Activated T-cell treated with anti-CD3 and anti-CD28 coated beads for 48 hours (primary cell): ENCODE measurements around the gene PLEK.
"Not testable (repeated sequence)": the region's sequence is repeated elsewhere in the genome, so short reads cannot be mapped to it uniquely, and the experiment has no call there.

Source experiments
- DNase-seq: peaks from one replicate; pipeline ENCODE4 v3.0.0-alpha.2; 2020; ENCODE audit warnings: low read depth

Gene PLEK

DNA sequence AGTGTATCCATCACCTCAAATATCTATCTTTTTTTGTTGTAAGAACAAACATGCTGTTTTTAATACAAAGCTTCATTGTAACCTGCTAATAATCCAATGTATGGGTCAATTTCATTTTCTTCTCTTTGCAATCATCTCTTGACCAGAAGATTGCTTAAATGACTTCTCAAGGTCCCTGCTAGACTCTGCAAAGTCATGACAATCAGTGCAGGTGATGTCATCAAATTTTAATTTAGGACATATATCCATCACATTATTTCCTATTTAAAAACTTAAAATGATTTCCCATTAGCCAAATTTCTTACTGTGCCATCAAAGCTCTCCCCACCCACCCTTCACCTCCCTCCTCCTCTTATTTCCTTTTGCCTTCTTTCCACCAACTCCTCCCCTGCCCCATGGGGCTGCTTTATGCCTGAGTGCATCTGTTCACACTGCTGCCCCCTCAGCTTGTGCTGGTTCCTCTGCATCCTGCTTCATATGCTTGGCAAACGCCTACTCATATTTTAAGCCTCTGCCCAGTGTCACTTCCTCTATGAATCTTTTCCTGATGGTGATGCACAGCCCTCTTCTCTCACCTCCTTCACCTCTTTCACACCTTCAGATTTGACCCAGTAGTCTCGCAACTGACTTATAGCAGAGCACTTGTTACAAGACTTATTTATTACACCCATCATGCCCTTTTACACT, 20.3 kb downstream of the PLEK start:
- DNase-seq = no peak

- no peak for DNase-seq
These were observed 20.8 kb downstream of the PLEK start for GRCh38 chr2:68385907-68386287.

GRCh38 chr2:68386365-68386764, 21.3 kb downstream of the PLEK start:
- no peak for DNase-seq

GRCh38 chr2:68387408-68388350, 22.6 kb downstream of the PLEK start:
- no peak for DNase-seq

GRCh38 chr2:68388358-68388757, 23.3 kb downstream of the PLEK start:
- DNase-seq = no peak

DNA sequence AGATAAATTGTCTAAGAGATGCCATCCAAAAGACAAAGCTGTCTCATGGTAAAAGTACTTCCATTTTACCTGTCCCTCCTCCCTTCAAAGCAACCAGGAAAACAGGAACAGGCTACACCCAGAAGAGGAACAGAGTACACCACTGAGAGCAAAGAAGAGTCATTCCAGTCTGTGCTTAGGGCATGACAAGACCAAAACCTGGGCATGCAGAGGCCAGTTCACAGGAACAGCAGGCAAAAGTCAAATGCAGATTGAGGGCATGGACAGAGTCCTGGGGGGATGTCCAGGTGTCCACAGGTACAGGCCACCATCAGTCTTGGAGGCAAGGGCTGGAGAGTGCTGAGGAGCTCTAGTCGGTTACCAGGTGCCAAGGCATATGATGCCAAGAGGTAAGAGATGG, 23.7 kb downstream of the PLEK start:
- DNase-seq = no peak

DNA sequence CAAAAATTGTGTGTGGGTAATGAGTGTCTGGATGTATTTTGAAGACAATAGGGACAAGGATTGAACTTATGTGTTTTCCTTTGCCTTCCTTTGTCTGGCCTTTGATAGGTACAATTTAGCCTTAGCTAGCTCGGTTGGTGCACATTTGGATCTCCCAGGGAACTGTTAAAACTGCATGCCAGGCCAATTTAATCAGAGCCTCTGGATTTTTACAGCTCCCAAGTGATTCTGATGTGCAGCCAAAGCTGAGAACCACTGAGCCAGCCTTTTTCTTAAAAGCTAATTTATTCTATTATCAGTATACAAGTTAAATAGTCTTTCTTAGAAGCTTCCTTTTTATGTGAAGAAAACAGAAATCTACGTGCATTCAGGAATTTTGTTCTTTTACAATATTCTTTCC, 25.0 kb downstream of the PLEK start:
- DNase-seq = no peak

DNA sequence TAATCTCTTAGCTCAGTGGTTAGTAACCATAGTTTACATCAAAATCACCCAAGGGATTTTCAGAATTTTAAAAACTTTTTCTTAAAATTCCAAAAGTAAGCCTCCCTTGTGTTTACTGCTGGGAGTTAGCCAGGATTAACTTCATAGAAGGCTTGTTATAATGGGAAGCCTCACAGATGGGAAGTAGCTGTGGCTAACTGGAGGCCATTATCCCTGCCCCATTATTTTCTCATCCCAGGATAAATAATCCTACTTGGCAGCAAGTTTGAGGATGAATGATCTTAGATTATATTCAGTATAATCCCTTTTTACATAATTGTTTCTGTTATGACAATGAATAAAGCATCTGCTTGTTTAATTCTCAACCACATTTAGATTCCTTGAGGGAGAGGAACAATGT, 25.5 kb downstream of the PLEK start:
- DNase-seq = no peak

- no peak for DNase-seq
These were observed 26.0 kb downstream of the PLEK start for GRCh38 chr2:68391099-68391498.

DNA sequence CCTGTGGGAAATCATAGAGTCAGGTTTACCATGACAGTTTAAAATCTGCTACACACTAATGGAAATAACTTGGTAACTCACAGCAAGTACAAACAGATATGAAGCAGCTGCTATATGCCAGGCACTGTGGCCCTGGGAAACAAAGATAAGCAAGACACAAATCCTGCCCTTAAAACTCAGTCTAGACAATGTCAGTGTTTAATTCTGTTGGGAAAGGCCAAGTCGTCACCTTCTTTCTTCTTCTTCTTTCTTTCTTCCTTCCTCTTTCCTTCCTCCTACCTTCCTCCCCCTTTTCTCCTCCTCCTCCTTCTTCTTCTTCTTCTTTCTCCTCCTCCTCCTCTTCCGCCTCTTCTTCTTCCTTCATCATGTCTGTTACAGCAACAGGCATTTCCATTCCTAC, 26.8 kb downstream of the PLEK start:
- no peak for DNase-seq

DNA sequence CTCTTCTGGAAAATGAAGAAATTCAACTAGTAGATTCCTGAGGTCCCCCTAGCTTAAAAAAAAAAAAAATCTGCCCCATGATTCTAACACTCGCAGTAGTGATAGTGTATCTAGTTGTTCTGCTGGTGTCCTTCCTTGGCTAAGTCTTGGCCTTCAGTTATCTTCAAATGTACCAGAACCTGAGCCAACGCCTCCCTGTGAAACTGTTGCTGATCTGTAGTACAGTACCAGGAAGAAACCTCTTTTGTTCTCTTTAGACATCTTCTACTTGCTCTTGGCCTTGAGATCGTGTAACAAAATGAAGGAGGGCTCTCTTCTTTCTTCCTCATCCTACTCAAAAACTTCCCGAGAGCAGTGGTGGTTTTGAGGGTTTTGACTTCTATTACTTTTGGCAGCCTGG, 31.0 kb downstream of the PLEK start:
- DNase-seq = no peak

GRCh38 chr2:68397704-68398263, 32.7 kb downstream of the PLEK start:
- DNase-seq = not testable (repeated sequence)

- DNase-seq = no peak
These were observed 38.1 kb downstream of the PLEK start for GRCh38 chr2:68403199-68403644.

DNA sequence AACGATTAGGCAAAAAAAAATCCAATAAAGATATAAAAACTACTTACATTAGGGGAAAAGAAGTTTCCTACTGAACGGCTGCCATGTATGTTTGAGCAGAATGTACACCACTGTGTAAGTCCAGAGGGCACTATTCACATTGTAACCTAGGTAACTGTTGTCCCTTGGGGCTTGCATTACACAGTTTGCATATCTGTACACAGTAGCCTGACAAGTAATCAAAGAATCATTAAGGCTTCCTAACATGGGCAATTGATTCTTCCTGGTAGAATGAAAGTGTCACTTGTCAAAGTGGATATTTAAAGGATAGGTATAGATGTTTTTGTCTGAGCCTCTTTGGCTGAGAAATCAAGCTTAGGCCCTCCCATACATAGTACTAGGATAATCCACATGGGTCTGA, 39.1 kb downstream of the PLEK start:
- DNase-seq = no peak

DNA sequence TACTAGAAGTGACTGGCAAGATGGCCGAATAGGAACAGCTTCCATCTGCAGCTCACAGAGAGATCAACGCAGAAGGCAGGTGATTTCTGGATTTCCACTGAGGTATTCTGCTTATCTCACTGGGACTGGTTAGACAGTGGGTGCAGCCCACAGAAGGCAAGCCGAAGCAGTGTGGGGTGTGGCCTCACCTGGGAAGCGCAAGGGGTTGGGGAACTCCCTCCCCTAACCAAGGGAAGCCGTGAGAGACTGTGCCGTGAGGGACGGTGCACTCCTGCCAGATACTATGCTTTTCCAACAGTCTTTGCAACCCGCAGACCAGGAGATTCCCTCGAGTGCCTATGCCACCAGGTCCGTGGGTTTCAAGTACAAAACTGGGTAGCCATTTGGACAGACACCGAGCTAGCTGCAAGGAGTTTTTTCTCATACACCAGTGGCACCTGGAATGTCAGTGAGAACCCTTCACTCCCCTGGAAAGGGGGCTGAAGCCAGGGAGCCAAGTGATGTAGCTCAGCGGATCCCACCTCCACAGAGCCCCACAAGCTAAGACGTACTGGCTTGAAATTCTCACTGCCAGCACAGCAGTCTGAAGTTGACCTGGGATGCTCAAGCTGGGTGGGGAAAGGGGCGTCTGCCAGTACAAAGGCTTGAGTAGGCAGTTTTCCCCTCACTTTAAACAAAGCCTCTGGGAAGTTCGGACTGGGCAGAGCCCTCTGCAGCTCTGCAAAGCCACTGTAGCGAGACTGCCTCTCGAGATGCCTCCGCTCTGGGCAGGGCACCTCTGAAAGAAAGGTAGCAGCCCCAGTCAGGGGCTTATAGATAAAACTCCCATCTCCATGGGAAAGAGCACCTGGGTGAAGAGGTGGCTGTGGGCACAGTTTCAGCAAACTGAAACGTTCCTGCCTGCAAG, 40.1 kb downstream of the PLEK start:
- no peak for DNase-seq

- no peak for DNase-seq
These were observed 46.5 kb downstream of the PLEK start for GRCh38 chr2:68411397-68412126.

- DNase-seq = no peak
These were observed 47.2 kb downstream of the PLEK start for GRCh38 chr2:68412127-68412819.

DNA sequence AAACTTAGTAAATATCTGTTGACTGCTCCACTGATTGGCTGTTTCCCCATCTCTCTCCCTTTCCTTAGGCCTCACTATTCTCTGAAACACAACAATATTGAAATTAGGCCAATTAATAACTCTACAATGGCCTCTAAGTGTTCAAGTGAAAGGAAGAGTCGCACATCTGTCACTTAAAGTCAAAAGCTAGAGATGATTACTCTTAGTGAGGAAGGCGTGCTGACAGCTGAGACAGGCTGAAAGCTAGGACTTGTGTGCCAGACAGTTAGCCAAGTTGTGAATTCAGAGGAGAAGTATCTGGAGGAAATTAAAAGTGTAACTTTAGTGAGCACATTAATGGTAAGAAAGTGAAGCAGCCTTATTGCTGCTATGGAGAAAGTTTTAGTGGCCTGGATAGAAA, 48.4 kb downstream of the PLEK start:
- no peak for DNase-seq

DNA sequence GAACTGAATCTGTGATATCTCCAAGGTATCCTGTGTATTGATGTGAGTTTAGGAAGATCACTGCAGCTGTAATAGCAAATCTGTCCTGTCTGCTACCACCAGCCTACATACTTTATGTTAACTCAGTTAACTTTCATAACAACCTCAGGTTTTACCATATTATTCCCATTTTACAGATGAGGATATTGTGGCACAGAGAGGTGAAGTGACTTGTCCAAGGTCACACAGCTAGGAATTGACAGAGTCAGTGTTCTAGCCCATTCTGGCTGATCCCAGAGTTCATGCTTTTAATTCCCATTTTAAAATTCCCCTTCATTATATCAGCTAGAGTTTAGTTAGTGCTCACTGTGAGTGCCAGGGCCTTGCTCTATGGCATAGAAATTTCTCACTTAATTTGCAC, 49.4 kb downstream of the PLEK start:
- DNase-seq = no peak

- no peak for DNase-seq
These were observed 49.8 kb downstream of the PLEK start for GRCh38 chr2:68414876-68415275.

- DNase-seq = no peak
These were observed 50.4 kb downstream of the PLEK start for GRCh38 chr2:68415521-68415920.
